NCI-H748 (cell line): Measurements from ENCODE around the gene IFFO2.

ENCODE experiments used
- DNase-seq: peaks from one replicate; lab custom pipeline; 2025; ENCODE audit not compliant: unreplicated experiment; lab: John Stamatoyannopoulos, UW

IFFO2 gene

GRCh38 chr1:18938008-18938706 lies 18.3 kb downstream of the IFFO2 start:
- DNase-seq, result no peak

DNA sequence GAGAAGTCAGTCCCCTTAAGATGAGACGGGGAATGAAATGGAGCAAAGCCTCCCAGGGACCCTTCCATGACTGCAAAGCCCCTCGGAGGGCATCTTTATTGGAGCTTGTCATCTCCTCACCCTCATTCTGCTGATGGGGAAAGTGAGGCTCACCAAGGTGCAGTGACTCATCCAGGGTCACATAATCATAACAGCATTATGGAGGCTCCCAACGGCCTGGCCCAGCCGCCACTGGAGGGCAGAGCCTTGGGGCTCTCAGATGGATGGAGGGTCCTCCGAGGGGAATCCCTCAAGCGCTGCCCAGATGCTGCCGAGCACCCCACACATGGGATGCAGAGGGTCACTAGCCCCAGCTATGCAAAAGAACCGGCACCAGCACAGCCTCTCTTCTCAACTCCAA lies 18.9 kb downstream of the IFFO2 start:
- DNase-seq, result no peak

- DNase-seq, result peak; percentile 2
Observed at GRCh38 chr1:18936814-18937481, 19.5 kb downstream of the IFFO2 start.

DNA sequence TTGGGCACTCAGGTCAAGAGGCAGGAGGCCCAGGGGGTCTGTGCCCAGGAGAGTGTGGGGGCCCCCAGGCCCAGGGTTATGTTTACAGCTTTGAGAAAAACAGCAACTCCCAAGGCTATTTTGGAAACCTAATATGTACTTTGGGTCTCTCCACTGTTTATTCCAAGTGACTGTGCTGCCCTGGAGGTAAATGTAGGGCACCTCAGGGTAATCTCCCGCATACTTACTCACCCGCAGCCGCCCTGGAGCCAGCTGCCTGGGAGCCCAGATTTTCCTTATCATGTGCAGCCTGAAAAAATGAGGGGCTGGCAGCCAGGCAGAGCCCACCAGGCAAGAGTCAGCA lies 20.0 kb downstream of the IFFO2 start:
- no peak for DNase-seq

DNA sequence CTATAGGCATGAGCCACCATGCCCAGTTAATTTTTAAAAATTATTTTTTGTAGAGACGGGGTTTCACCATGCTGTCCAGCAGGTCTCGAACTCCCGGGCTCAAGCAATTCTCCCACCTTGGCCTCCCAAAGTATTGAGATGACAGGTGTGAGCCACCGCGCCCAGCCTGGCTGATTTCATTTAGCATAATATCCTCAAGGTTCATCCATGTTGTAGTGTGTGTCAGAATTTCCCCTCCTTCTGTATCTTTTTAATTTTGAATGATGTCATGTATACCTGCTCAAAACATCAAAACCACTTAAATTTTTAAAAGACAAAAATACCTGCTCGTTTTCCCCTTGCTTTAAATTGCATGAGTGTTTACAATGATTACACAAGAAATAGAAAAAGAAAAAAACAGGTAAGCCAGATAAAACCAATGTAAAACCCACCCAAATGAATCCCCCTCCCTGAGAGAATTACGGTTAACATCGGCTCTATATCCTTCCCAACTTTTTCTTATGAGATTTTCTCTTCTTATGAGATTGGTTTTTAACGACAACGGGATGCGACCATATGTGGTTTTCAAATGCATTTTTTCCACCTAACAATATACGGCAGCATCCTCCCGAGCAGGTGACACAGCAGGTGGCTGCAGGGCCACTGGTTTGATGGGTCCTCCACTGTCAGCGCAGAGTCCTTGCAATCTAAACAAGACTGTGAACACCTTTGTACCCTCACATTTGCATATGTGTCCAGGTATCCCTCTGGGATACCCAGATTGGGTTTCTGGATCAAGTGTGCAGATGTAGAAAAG lies 22.1 kb downstream of the IFFO2 start:
- peak; percentile 20 for DNase-seq

- no peak for DNase-seq
Observed at GRCh38 chr1:18932879-18933278, 23.6 kb downstream of the IFFO2 start.

DNA sequence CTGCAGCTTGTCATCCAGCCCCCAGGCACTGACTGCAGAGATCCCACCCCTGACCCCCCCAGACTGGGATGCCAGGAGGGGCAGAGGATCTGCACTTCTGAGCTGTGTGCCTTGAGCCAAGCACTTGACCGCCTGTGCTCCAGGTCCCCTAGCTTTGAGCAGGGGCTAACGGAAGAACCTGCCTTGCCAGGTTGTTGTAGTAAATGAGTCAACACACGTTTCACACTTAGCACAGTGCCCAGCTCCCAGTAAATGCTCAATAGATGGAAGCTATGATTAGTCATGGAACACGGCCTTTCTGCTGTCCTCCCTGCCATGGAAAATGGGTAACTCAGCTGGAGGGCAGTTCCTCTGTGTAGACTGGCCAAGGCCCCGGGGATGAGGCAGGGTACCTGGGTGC lies 24.1 kb downstream of the IFFO2 start:
- DNase-seq, result no peak

- no peak for DNase-seq
Observed at GRCh38 chr1:18931730-18932129, 24.7 kb downstream of the IFFO2 start.

- DNase-seq, result no peak
Observed at GRCh38 chr1:18929686-18930085, 26.8 kb downstream of the IFFO2 start.

GRCh38 chr1:18928985-18929384 lies 27.5 kb downstream of the IFFO2 start:
- DNase-seq, result no peak

DNA sequence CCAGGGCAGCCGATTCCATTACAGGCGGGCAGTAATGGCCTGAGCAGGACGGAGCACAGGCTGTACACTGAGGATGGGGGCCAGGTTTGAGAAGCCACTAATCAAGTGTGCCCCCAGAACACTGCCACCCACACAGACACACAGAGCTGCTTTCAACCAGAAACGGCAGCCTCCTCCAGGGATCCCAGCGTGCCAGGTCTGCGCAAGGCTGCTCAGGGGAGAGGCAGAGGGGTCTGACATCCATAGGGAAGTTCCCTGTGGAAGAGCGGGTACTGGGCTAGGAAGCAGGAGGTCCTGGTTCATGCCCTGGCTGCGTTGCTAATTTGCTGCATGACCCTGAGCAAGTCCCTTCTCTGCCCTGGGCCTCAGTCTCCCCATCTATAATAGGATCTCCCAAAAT lies 28.1 kb downstream of the IFFO2 start:
- no peak for DNase-seq

DNA sequence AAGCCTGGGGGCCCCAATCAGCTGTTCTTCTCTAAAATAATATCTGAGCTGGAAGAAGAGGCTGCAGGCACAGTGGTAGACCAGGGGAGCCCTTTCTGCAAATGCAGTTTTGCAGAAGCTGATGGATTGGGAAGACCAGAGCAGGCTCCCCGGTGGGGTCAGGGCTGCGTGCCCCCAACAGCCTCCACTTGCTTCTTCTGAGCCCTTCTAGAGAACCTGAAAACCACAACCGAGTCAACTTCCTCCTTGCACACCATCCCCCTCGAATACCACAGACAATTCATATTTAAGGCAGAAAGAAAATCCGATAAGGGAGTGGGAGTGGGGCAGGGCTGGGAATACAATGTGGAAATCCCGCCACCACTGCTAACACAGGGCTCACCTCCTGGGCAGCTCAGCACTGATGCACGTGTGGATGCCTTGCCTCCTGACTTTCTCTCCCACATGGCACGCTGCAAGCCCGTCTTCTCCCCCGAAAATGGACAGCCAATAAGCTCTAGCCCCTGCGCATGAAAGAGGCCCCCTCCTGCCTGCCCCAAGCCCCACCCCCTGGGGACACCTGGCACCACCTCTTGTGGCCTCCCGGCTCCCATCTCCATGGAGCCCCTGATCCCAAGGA lies 28.7 kb downstream of the IFFO2 start:
- no peak for DNase-seq

DNA sequence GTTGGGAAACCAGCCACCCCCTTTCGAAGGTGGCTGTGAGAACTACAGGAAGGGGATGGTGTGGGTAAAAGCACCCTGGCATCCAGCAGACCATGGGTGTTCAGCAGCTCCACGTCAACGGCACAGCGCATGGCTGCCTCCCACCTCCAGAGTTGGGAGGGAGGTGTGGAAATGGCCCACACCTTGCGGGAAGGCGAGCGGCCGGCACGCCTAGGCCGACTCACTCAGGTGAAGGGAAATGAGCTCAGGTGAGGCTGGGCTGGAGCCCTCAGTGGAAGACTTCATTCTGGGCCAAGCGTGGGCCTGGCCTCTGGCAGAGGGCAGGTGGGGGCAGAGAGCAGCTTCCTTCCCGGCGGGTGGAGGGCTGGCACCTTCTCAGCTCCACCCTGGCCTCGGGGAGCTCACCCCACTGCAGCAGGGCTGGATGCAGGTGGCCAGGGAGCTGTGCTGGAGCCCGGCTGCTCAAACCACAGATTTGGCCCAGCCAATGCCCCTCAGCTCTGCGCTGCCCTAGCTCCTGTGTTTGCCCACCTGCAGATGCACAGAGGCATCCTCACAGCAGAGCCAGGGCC lies 29.3 kb downstream of the IFFO2 start:
- DNase-seq, result no peak

- DNase-seq, result no peak
Observed at GRCh38 chr1:18926315-18927081, 30.0 kb downstream of the IFFO2 start.

- DNase-seq, result no peak
Observed at GRCh38 chr1:18925279-18925678, 31.2 kb downstream of the IFFO2 start.

GRCh38 chr1:18924221-18924691 lies 32.2 kb downstream of the IFFO2 start:
- no peak for DNase-seq

- no peak for DNase-seq
Observed at GRCh38 chr1:18923756-18924211, 32.7 kb downstream of the IFFO2 start.

DNA sequence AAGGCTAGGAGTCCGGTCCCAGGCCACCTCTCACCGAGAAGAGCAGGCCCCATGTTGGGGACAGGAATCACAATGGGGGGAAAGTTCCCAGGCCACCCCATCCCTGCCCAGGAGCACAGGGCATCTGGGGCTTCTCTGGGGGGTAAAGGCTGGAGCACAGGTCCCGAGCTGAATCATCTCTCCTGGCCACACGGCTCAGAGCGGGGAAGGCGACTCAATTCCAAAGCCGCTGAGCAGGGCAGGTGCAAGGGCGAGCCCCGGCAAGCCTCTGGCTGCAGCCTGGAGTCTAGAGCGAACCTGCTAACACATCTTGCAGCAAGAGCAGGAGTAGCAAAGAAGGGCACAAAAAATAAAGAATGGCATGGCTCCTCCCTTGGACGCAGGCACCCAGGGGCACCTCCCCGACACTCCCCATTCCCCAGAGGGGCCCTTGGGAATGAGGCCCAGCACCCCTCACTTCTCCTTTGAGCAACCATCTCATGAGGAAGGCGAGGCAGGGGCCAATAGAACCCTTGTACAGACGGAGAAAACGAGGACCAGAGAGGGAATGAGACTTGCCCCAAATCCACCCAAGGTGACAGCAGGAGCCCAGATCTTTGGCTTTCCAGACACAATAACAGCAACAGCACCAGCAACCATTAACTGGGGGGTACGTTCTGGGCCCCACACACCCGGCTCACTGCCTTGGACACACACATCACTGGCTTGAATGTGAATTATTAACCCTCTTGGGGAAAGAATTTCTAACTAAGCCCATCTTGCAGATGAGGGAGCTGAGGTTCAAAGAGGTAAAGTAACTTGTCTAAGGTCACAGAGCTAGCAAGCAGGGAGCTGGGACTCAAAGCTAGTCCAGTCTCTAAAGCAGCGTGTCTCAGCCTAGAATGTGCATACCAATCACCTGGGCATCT lies 33.4 kb downstream of the IFFO2 start:
- DNase-seq, result no peak

DNA sequence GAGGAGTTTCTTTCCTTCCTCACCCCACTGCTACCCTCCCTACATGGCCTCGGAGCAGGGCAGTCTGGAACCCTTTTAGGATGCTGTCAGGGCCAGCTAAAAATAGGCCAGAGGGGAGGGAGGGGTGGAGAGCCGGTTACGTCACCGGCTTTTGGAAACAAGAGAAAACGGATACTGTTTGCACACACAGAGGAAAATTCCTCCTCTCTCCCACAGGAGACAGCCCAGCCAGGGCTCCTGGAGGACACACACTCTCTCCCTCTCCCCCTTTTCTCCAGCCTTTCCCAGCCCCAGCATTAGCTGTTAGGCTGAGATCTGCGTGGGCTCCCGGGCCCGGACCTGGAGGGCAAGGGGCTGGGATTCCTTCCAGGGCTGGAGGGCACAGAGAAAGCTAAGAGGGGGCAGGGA lies 34.2 kb downstream of the IFFO2 start:
- no peak for DNase-seq
